Measurements from ENCODE around the gene LRCH1. TPM values are rescaled to one million over a fixed set of nuclear protein-coding genes. Genes with fewer than 3 reads are reported as not detected.

Gene LRCH1
- total RNA-seq, 1 donor from 2014 or later, result 17.0 TPM

DNA sequence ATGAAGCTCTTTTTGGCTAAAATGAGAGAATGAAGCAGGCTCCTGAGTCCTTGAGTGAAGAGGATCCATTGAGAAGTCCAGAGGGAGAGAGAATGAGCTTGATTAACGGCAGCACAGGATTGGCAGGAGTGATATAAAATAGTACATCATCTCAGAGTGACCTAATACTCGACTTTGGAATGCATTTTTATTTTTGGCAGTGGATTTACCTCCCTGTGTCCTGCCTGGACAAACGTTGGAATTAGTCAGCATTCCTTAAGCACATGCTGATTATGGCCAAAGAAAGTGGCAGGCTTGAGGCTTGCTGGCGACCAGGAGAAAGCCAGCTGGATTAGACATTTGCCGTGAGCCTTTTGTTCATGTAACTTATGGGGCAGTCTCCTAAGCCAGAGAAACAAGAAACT lies 22.9 kb downstream of the LRCH1 start:
- no peak for DNase-seq (ENCODE audit: low read depth)
- no peak overlapping the region for H3K4me3 ChIP-seq (ENCODE audit: low read depth, low read length)
- TF ChIP-seq, protein P1, sequence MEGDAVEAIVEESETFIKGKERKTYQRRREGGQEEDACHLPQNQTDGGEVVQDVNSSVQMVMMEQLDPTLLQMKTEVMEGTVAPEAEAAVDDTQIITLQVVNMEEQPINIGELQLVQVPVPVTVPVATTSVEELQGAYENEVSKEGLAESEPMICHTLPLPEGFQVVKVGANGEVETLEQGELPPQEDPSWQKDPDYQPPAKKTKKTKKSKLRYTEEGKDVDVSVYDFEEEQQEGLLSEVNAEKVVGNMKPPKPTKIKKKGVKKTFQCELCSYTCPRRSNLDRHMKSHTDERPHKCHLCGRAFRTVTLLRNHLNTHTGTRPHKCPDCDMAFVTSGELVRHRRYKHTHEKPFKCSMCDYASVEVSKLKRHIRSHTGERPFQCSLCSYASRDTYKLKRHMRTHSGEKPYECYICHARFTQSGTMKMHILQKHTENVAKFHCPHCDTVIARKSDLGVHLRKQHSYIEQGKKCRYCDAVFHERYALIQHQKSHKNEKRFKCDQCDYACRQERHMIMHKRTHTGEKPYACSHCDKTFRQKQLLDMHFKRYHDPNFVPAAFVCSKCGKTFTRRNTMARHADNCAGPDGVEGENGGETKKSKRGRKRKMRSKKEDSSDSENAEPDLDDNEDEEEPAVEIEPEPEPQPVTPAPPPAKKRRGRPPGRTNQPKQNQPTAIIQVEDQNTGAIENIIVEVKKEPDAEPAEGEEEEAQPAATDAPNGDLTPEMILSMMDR (conservative IDR thresholded peaks at IDR 0.05; ENCODE audit: low read depth, low read length), result no peak

DNA sequence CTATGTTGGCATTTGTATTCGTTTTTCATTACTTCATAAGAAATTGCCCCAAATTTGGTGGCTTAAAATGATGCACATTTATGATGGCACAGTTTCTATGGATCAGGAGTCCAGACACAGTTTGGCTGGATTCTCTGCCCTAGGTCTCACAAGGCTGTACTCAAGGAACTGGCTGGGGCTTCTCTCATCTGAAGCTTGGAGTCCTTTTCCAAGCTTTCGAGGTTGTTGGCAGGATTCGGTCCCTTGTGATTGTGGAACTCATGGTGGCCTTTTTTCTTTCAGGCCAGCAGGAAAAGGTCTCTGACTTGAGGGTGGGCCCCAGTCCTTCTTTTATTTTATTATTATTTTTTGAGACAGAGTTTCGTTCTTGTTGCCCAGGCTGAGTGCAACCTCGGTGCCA lies 23.8 kb downstream of the LRCH1 start:
- TF ChIP-seq, protein P1 (conservative IDR thresholded peaks at IDR 0.05; ENCODE audit: low read depth, low read length), result no peak
- H3K4me3 ChIP-seq (ENCODE audit: low read depth, low read length), result no peak overlapping the region
- DNase-seq (ENCODE audit: low read depth), result no peak

DNA sequence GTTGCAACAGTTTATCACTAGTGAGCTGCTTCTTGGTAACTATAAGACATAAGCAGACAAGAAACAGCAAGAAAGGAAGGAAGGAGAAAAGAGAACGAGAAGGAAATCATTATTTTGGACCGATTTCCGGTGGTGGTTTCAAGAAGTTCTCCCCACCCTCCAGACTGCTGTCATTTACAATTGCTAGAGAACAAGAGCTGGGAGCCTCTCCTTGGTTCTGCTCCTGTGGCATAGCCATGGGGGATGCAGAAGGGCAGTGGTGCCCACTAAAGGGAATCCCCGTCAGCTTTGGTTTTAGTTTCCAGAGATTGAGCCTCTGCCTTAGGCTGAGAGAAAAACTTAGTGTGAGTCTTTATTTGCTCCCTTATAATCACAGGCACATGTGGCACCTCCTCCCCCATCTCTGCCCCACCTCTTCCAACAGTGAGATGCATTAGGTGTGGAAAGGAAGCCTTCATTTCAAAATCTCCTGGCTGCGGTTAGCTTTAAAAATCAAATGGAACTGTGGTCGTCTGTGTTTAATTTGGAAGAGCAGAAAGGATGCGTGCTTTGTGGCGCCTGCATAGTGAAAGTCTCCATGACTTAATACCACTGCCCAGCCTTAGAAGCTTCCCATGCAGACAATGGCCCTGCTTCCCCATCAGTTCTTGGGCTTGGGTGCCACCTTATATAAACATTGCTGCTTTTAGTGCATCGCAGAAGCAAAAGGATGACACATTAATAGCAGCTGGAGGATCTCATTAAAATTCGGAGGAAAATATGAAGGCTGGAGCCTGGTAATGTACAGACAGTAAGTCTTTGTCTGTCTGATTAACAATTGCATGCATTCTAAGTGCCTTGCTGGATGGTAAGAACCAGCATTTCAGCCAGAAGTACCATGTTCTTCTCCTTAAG lies 25.0 kb downstream of the LRCH1 start:
- no peak for DNase-seq (ENCODE audit: low read depth)
- TF ChIP-seq, protein P1 (conservative IDR thresholded peaks at IDR 0.05; ENCODE audit: low read depth, low read length), result no peak
- no peak overlapping the region for H3K4me3 ChIP-seq (ENCODE audit: low read depth, low read length)

DNA sequence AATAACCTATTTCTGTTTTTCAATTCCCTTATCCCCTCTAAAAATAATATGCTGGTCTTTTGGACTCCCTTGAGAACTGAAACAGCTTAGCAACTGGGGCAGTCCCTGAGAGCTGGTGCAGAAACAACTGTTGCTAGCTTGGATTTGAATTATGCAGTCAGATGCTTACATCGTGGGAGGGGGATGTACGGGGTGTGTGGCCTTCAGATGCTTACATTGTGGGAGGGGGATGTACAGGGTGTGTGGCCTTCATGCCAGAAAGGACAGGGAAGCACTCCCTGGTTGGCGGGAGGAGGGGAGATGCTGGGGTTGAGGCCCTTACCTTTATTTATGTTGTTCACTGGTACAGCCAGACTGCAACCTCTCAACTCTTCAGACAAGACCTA lies 25.6 kb downstream of the LRCH1 start:
- TF ChIP-seq, protein P1 (conservative IDR thresholded peaks at IDR 0.05; ENCODE audit: low read depth, low read length), result no peak
- no peak overlapping the region for H3K4me3 ChIP-seq (ENCODE audit: low read depth, low read length)
- DNase-seq (ENCODE audit: low read depth), result no peak

DNA sequence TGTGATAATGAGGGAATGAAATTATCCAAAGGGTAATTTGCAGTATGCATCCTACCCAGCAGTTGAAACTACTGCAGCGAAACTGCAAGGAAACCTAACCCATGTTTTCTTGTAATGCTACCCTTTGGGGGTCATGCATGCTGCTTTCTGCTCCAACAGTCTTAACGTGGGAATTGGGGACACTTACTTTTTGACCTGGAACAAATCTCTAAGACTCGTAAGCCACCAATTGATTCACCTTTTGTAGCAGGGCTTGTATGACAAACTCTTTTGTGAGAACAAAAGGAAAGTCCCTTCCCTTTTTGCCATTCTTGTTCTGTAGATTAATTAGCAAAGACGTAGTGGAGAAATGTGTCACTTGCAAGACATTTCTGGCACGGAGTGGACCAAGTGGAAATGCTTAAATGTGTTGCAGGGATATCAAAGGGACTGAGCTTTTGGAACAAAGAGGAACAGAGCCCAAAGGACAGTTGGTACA lies 27.4 kb downstream of the LRCH1 start:
- no peak for DNase-seq (ENCODE audit: low read depth)
- no peak overlapping the region for H3K4me3 ChIP-seq (ENCODE audit: low read depth, low read length)
- TF ChIP-seq, protein P1 (conservative IDR thresholded peaks at IDR 0.05; ENCODE audit: low read depth, low read length), result no peak

DNA sequence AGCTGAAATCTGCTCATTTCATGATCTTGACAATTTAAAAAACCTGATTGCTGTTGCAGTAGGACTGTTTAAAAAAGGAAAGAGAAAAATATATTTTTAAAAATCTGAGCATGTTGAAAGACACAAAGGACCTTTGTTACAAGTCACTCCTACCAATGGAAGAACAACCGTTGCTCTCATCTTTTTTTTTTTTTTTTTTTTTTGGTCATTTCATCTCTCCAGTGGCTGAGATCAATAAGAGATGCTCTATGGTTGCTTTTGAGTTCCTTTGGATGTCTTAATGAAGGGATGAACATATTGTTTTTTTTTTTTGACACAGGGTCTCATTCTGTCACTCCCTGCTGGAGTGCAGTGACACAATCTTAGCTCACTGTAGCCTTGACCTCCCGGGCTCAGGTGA lies 29.2 kb downstream of the LRCH1 start:
- TF ChIP-seq, protein P1 (conservative IDR thresholded peaks at IDR 0.05; ENCODE audit: low read depth, low read length), result no peak
- H3K4me3 ChIP-seq (ENCODE audit: low read depth, low read length), result no peak overlapping the region
- no peak for DNase-seq (ENCODE audit: low read depth)

All from epithelial cell of proximal tubule (primary cell).